Measurements from ENCODE around the gene CSGALNACT2. TPM values are rescaled to one million over a fixed set of nuclear protein-coding genes. Genes with fewer than 3 reads are reported as not detected.

CSGALNACT2 gene
- total RNA-seq, 1 experiment from 2014 or later = 5.1 TPM

DNA sequence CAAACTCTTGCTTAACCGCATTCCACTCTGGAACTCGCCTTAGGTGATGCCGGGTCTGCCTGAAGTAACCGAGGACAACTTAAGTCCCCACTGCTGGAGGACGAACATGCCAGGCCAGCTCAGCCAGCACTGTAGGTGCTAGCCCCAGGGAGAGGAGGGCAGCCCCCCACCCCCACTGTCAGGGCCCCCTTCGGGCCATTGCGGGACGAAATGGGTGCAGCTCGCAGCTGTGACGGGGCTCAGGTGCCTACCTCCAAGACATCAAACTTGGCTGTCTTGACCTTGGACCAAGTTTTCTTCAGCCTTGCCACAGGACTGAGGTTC, 60.4 kb downstream of the CSGALNACT2 start (continued):
- TF ChIP-seq, protein P1, sequence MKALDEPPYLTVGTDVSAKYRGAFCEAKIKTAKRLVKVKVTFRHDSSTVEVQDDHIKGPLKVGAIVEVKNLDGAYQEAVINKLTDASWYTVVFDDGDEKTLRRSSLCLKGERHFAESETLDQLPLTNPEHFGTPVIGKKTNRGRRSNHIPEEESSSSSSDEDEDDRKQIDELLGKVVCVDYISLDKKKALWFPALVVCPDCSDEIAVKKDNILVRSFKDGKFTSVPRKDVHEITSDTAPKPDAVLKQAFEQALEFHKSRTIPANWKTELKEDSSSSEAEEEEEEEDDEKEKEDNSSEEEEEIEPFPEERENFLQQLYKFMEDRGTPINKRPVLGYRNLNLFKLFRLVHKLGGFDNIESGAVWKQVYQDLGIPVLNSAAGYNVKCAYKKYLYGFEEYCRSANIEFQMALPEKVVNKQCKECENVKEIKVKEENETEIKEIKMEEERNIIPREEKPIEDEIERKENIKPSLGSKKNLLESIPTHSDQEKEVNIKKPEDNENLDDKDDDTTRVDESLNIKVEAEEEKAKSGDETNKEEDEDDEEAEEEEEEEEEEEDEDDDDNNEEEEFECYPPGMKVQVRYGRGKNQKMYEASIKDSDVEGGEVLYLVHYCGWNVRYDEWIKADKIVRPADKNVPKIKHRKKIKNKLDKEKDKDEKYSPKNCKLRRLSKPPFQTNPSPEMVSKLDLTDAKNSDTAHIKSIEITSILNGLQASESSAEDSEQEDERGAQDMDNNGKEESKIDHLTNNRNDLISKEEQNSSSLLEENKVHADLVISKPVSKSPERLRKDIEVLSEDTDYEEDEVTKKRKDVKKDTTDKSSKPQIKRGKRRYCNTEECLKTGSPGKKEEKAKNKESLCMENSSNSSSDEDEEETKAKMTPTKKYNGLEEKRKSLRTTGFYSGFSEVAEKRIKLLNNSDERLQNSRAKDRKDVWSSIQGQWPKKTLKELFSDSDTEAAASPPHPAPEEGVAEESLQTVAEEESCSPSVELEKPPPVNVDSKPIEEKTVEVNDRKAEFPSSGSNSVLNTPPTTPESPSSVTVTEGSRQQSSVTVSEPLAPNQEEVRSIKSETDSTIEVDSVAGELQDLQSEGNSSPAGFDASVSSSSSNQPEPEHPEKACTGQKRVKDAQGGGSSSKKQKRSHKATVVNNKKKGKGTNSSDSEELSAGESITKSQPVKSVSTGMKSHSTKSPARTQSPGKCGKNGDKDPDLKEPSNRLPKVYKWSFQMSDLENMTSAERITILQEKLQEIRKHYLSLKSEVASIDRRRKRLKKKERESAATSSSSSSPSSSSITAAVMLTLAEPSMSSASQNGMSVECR (CRISPR knock-in tag; IDR thresholded peaks at IDR 0.05; ENCODE audit: borderline replicate concordance) = no peak
- TF ChIP-seq, protein P2, sequence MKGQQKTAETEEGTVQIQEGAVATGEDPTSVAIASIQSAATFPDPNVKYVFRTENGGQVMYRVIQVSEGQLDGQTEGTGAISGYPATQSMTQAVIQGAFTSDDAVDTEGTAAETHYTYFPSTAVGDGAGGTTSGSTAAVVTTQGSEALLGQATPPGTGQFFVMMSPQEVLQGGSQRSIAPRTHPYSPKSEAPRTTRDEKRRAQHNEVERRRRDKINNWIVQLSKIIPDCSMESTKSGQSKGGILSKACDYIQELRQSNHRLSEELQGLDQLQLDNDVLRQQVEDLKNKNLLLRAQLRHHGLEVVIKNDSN (CRISPR knock-in tag; IDR thresholded peaks at IDR 0.05) = no peak
- TF ChIP-seq ESRRA (CRISPR knock-in tag; IDR thresholded peaks at IDR 0.05; ENCODE audit: borderline replicate concordance) = no peak
- TF ChIP-seq, protein P3, sequence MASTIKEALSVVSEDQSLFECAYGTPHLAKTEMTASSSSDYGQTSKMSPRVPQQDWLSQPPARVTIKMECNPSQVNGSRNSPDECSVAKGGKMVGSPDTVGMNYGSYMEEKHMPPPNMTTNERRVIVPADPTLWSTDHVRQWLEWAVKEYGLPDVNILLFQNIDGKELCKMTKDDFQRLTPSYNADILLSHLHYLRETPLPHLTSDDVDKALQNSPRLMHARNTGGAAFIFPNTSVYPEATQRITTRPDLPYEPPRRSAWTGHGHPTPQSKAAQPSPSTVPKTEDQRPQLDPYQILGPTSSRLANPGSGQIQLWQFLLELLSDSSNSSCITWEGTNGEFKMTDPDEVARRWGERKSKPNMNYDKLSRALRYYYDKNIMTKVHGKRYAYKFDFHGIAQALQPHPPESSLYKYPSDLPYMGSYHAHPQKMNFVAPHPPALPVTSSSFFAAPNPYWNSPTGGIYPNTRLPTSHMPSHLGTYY (CRISPR knock-in tag; IDR thresholded peaks at IDR 0.05) = no peak
- TF ChIP-seq, protein P4, sequence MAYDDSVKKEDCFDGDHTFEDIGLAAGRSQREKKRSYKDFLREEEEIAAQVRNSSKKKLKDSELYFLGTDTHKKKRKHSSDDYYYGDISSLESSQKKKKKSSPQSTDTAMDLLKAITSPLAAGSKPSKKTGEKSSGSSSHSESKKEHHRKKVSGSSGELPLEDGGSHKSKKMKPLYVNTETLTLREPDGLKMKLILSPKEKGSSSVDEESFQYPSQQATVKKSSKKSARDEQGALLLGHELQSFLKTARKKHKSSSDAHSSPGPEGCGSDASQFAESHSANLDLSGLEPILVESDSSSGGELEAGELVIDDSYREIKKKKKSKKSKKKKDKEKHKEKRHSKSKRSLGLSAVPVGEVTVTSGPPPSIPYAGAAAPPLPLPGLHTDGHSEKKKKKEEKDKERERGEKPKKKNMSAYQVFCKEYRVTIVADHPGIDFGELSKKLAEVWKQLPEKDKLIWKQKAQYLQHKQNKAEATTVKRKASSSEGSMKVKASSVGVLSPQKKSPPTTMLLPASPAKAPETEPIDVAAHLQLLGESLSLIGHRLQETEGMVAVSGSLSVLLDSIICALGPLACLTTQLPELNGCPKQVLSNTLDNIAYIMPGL (CRISPR knock-in tag; IDR thresholded peaks at IDR 0.05) = no peak
- TF ChIP-seq NR3C1 (CRISPR knock-in tag; conservative IDR thresholded peaks at IDR 0.05; ENCODE audit: low read depth) = no peak
- TF ChIP-seq, protein P5, sequence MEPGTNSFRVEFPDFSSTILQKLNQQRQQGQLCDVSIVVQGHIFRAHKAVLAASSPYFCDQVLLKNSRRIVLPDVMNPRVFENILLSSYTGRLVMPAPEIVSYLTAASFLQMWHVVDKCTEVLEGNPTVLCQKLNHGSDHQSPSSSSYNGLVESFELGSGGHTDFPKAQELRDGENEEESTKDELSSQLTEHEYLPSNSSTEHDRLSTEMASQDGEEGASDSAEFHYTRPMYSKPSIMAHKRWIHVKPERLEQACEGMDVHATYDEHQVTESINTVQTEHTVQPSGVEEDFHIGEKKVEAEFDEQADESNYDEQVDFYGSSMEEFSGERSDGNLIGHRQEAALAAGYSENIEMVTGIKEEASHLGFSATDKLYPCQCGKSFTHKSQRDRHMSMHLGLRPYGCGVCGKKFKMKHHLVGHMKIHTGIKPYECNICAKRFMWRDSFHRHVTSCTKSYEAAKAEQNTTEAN (CRISPR knock-in tag; IDR thresholded peaks at IDR 0.05) = no peak
- no peak for TF ChIP-seq TCF7 (CRISPR knock-in tag; IDR thresholded peaks at IDR 0.05; ENCODE audit: low read depth)

DNA sequence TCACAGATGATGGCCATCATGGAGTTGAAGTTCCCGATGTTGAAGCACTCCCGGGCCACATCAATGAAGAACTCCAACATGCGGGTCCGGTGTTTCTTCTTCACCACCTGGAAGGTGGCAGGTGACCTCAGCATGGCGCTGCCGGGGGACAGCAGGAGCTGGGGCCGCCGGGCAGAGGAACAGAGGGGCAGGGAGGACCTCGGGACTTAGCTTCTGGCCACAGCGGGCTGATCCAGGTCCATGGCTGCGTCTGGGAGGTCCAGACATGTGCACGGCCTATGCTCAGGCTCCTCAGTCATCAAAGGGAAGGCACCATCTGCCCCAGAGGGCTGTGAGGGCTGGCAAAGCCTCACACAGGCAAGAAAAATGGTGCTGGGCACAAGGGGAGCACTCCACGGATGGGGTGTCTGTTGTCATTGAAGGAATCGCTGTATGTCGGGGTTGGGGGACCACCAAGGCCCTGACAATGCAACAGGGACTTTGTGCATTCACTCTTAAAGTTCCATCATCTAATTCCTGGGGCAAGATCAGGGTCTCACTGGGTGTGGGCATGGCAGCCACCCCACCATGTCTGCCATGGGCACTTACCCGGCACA, 60.9 kb downstream of the CSGALNACT2 start:
- ChIA-PET POLR2A (no interaction called here), CTCF (interaction anchor here (0.6 kb wide), 1 partner anchor 152 kb away, joined by 3 read pairs; no protein-coding TSS in a partner anchor)
- ATAC-seq (no peak), DNase-seq (ENCODE audit: low spot score) (no peak)
- H3K27ac Mint-ChIP-seq = no peak overlapping the region
- H3K36me3 Mint-ChIP-seq = peaks cover 43% of the 10 kb centered on the region
- H3K4me1 Mint-ChIP-seq = peaks cover 5% of the 10 kb centered on the region; the same call in 1 of the 2 replicates
- H3K4me3 Mint-ChIP-seq = no peak overlapping the region
- H3K27me3 Mint-ChIP-seq (ENCODE audit: low read depth) = no peaks in the 10 kb centered on the region
- no peaks in the 10 kb centered on the region for H3K9me3 Mint-ChIP-seq
- TF ChIP-seq, protein P6, sequence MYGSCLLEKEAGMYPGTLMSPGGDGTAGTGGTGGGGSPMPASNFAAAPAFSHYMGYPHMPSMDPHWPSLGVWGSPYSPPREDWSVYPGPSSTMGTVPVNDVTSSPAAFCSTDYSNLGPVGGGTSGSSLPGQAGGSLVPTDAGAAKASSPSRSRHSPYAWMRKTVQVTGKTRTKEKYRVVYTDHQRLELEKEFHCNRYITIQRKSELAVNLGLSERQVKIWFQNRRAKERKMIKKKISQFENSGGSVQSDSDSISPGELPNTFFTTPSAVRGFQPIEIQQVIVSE (CRISPR knock-in tag; IDR thresholded peaks at IDR 0.05; ENCODE audit: borderline replicate concordance) = no peak
- TF ChIP-seq GTF2I (CRISPR knock-in tag; conservative IDR thresholded peaks at IDR 0.05) = no peak
- TF ChIP-seq ZNF423 (CRISPR knock-in tag; IDR thresholded peaks at IDR 0.05) = no peak
- TF ChIP-seq ZNF416 (CRISPR knock-in tag; IDR thresholded peaks at IDR 0.05) = no peak
- no peak for TF ChIP-seq ETV6 (CRISPR knock-in tag; IDR thresholded peaks at IDR 0.05)
- TF ChIP-seq, protein P5 (CRISPR knock-in tag; IDR thresholded peaks at IDR 0.05) = no peak
- TF ChIP-seq TP53 (CRISPR knock-in tag; IDR thresholded peaks at IDR 0.05) = no peak
- no peak for TF ChIP-seq MXD4 (CRISPR knock-in tag; IDR thresholded peaks at IDR 0.05; ENCODE audit: borderline replicate concordance)
- TF ChIP-seq, protein P4 (CRISPR knock-in tag; IDR thresholded peaks at IDR 0.05) = no peak
- no peak for TF ChIP-seq ZNF263 (CRISPR knock-in tag; IDR thresholded peaks at IDR 0.05; ENCODE audit: low read depth)
- TF ChIP-seq TCF7 (CRISPR knock-in tag; IDR thresholded peaks at IDR 0.05; ENCODE audit: low read depth) = no peak
- TF ChIP-seq, protein P7, sequence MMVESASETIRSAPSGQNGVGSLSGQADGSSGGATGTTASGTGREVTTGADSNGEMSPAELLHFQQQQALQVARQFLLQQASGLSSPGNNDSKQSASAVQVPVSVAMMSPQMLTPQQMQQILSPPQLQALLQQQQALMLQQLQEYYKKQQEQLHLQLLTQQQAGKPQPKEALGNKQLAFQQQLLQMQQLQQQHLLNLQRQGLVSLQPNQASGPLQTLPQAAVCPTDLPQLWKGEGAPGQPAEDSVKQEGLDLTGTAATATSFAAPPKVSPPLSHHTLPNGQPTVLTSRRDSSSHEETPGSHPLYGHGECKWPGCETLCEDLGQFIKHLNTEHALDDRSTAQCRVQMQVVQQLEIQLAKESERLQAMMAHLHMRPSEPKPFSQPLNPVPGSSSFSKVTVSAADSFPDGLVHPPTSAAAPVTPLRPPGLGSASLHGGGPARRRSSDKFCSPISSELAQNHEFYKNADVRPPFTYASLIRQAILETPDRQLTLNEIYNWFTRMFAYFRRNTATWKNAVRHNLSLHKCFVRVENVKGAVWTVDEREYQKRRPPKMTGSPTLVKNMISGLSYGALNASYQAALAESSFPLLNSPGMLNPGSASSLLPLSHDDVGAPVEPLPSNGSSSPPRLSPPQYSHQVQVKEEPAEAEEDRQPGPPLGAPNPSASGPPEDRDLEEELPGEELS (CRISPR knock-in tag; IDR thresholded peaks at IDR 0.05) = no peak
